Immature natural killer cell (primary cell): Measurements from ENCODE around the gene PRIMPOL. TPM values are rescaled to one million over a fixed set of nuclear protein-coding genes. Genes with fewer than 3 reads are reported as not detected.

Experiments used
- DNase-seq, 3 donors: peaks; one replicate each; pipeline ENCODE4 v3.0.0; 2022; ENCODE audit warnings: mixed read lengths in 1 of 3
- H3K27ac Mint-ChIP-seq, 6 donors: one replicate each; pipeline ENCODE4 v1.8.0; 2020; ENCODE audit warnings: mixed read lengths in 6 of 6, mild to moderate bottlenecking in 5 of 6, inconsistent platforms in 4 of 6, moderate library complexity in 3 of 6
- H3K27me3 Mint-ChIP-seq, 3 donors: one replicate each; pipeline ENCODE4 v1.8.0; 2020 to 2021; ENCODE audit warnings: low read depth in 3 of 3, mild to moderate bottlenecking in 3 of 3, mixed read lengths in 3 of 3, moderate library complexity in 3 of 3, inconsistent platforms in 1 of 3
- H3K36me3 Mint-ChIP-seq, 3 donors: one replicate each; pipeline ENCODE4 v1.8.0; 2020; ENCODE audit warnings: mixed read lengths in 3 of 3, inconsistent platforms in 2 of 3, mild to moderate bottlenecking in 2 of 3
- H3K4me1 Mint-ChIP-seq, 2 donors: one replicate each; pipeline ENCODE4 v1.8.0; 2020; ENCODE audit warnings: inconsistent platforms in 2 of 2, mild to moderate bottlenecking in 2 of 2, mixed read lengths in 2 of 2, moderate library complexity in 1 of 2
- H3K4me3 Mint-ChIP-seq, 5 donors: one replicate each; pipeline ENCODE4 v1.8.0; 2020; ENCODE audit warnings: mild to moderate bottlenecking in 5 of 5, mixed read lengths in 5 of 5, inconsistent platforms in 3 of 5, moderate library complexity in 3 of 5
- H3K9me3 Mint-ChIP-seq, 6 donors: one replicate each; pipeline ENCODE4 v1.8.0; 2020; ENCODE audit warnings: mild to moderate bottlenecking in 6 of 6, mixed read lengths in 6 of 6, inconsistent platforms in 4 of 6, moderate library complexity in 3 of 6
- polyA plus RNA-seq, 3 donors: library from polyadenylated mRNA; unstranded; fragments of 300-500 nt; fragmentation: Illumina TruSeq; gene quantifications; one replicate each; pipeline ENCODE4 v1.2.3, GENCODE V29; 2021

PRIMPOL gene
- polyA plus RNA-seq, 3 donors from 2014 or later = 16.9 to 37.8 (median 21.0) TPM

- Mint-ChIP-seq H3K9me3 (no peaks in the 10 kb centered on the region), H3K27me3 (peaks cover 0 to 4% (median 0%) of the 10 kb centered on the region in 3 donors)
- DNase-seq = no peak
Measured at GRCh38 chr4:184662236-184662635, 12.7 kb downstream of the PRIMPOL start.

GRCh38 chr4:184664445-184665210, 15.1 kb downstream of the PRIMPOL start:
- no peak for DNase-seq
- H3K9me3 Mint-ChIP-seq = no peaks in the 10 kb centered on the region
- peaks cover 0 to 2% (median 2%) of the 10 kb centered on the region in 3 donors for H3K27me3 Mint-ChIP-seq
- H3K4me1 Mint-ChIP-seq = peaks cover 31 to 33% of the 10 kb centered on the region in 2 donors
- H3K4me3 Mint-ChIP-seq = no peak overlapping the region
- peaks cover 15 to 25% (median 16%) of the 10 kb centered on the region in 3 donors for H3K36me3 Mint-ChIP-seq
- H3K27ac Mint-ChIP-seq = peak overlapping the region in 4 of 6 donors; percentile 26 to 74 (median 54)

More at GRCh38 chr4:184662236-184662635, 12.7 kb downstream of the PRIMPOL start:
- Mint-ChIP-seq H3K4me3 (no peak overlapping the region), H3K4me1 (peaks cover 8 to 9% of the 10 kb centered on the region in 2 donors), H3K27ac (no peak overlapping the region), H3K36me3 (peaks cover 9 to 26% (median 9%) of the 10 kb centered on the region in 3 donors)

- DNase-seq = no peak
- peaks cover 13 to 25% (median 15%) of the 10 kb centered on the region in 3 donors for H3K36me3 Mint-ChIP-seq
- peaks cover 40% of the 10 kb centered on the region in 2 donors for H3K4me1 Mint-ChIP-seq
- peak overlapping the region in 2 of 5 donors; percentile 9 to 14 for H3K4me3 Mint-ChIP-seq
- no peaks in the 10 kb centered on the region for H3K9me3 Mint-ChIP-seq
- H3K27me3 Mint-ChIP-seq = peaks cover 0 to 2% (median 0%) of the 10 kb centered on the region in 3 donors
- peak overlapping the region; percentile 27 to 98 (median 84) for H3K27ac Mint-ChIP-seq
Measured at GRCh38 chr4:184666670-184667069, 17.1 kb downstream of the PRIMPOL start.

GRCh38 chr4:184668096-184668495, 18.6 kb downstream of the PRIMPOL start:
- Mint-ChIP-seq H3K4me1 (peaks cover 40% of the 10 kb centered on the region in 2 donors), H3K36me3 (peaks cover 17 to 33% (median 20%) of the 10 kb centered on the region in 3 donors), H3K9me3 (no peaks in the 10 kb centered on the region), H3K27me3 (peaks cover 0 to 2% (median 0%) of the 10 kb centered on the region in 3 donors), H3K4me3 (peak overlapping the region in 4 of 5 donors; percentile 43 to 82 (median 68)), H3K27ac (peak overlapping the region; percentile 66 to 98 (median 96))
- no peak for DNase-seq

GRCh38 chr4:184668511-184669114, 19.1 kb downstream of the PRIMPOL start:
- Mint-ChIP-seq H3K4me1 (peaks cover 40% of the 10 kb centered on the region in 2 donors), H3K4me3 (peak overlapping the region in 4 of 5 donors; percentile 52 to 82 (median 74)), H3K27me3 (peaks cover 0 to 2% (median under 1%) of the 10 kb centered on the region in 3 donors), H3K27ac (peak overlapping the region; percentile 66 to 98 (median 96)), H3K36me3 (peaks cover 17 to 33% (median 20%) of the 10 kb centered on the region in 3 donors), H3K9me3 (no peaks in the 10 kb centered on the region)
- peak; percentile 68 to 74 (median 68) for DNase-seq

GRCh38 chr4:184669251-184669650, 19.7 kb downstream of the PRIMPOL start:
- Mint-ChIP-seq H3K4me3 (peak overlapping the region in 4 of 5 donors; percentile 52 to 78 (median 68)), H3K9me3 (no peaks in the 10 kb centered on the region), H3K36me3 (peaks cover 18 to 39% (median 20%) of the 10 kb centered on the region in 3 donors)

GRCh38 chr4:184671101-184671500, 21.6 kb downstream of the PRIMPOL start:
- no peak for DNase-seq
- H3K4me1 Mint-ChIP-seq = peaks cover 40% of the 10 kb centered on the region in 2 donors
- H3K36me3 Mint-ChIP-seq = peaks cover 17 to 40% (median 21%) of the 10 kb centered on the region in 3 donors
- no peak overlapping the region for H3K4me3 Mint-ChIP-seq
- H3K27me3 Mint-ChIP-seq = peaks cover 0 to 3% (median 2%) of the 10 kb centered on the region in 3 donors
- no peaks in the 10 kb centered on the region for H3K9me3 Mint-ChIP-seq
- peak overlapping the region in 3 of 6 donors; percentile 33 to 93 (median 84) for H3K27ac Mint-ChIP-seq

More at GRCh38 chr4:184669251-184669650, 19.7 kb downstream of the PRIMPOL start:
- Mint-ChIP-seq H3K4me1 (peaks cover 40% of the 10 kb centered on the region in 2 donors), H3K27me3 (peaks cover 0 to 3% (median 2%) of the 10 kb centered on the region in 3 donors), H3K27ac (peak overlapping the region; percentile 2 to 98 (median 94))
- DNase-seq = no peak

- Mint-ChIP-seq H3K9me3 (no peaks in the 10 kb centered on the region), H3K27me3 (peaks cover 0 to 3% (median 2%) of the 10 kb centered on the region in 3 donors), H3K4me1 (peaks cover 25 to 28% of the 10 kb centered on the region in 2 donors), H3K4me3 (no peak overlapping the region), H3K27ac (peak overlapping the region in 1 of 6 donors; percentile 18), H3K36me3 (peaks cover 16 to 39% (median 24%) of the 10 kb centered on the region in 3 donors)
- DNase-seq = no peak
Measured at GRCh38 chr4:184672741-184673140, 23.2 kb downstream of the PRIMPOL start.

- Mint-ChIP-seq H3K27me3 (peaks cover 0 to 3% (median 0%) of the 10 kb centered on the region in 3 donors), H3K9me3 (no peaks in the 10 kb centered on the region), H3K27ac (peak overlapping the region in 1 of 6 donors; percentile 69), H3K4me1 (peaks cover 13 to 15% of the 10 kb centered on the region in 2 donors), H3K4me3 (no peak overlapping the region), H3K36me3 (peaks cover 7 to 31% (median 16%) of the 10 kb centered on the region in 3 donors)
- DNase-seq = no peak
Measured at GRCh38 chr4:184674011-184674410, 24.5 kb downstream of the PRIMPOL start.

- Mint-ChIP-seq H3K4me3 (no peak overlapping the region), H3K27ac (peak overlapping the region in 3 of 6 donors; percentile 30 to 61 (median 60)), H3K9me3 (no peaks in the 10 kb centered on the region), H3K4me1 (peaks cover 3 to 5% of the 10 kb centered on the region in 2 donors), H3K36me3 (peaks cover 7 to 31% (median 12%) of the 10 kb centered on the region in 3 donors), H3K27me3 (peaks cover 0 to 3% (median 0%) of the 10 kb centered on the region in 3 donors)
- DNase-seq = no peak
Measured at GRCh38 chr4:184675018-184675417, 25.5 kb downstream of the PRIMPOL start.

GRCh38 chr4:184675821-184676492, 26.4 kb downstream of the PRIMPOL start:
- no peaks in the 10 kb centered on the region for H3K4me1 Mint-ChIP-seq
- H3K36me3 Mint-ChIP-seq = peaks cover 7 to 31% (median 12%) of the 10 kb centered on the region in 3 donors
- DNase-seq = no peak
- no peaks in the 10 kb centered on the region for H3K9me3 Mint-ChIP-seq
- H3K4me3 Mint-ChIP-seq = no peak overlapping the region
- peaks cover 0 to 3% (median 0%) of the 10 kb centered on the region in 3 donors for H3K27me3 Mint-ChIP-seq
- H3K27ac Mint-ChIP-seq = peak overlapping the region in 1 of 6 donors; percentile 57

- Mint-ChIP-seq H3K27me3 (no peaks in the 10 kb centered on the region), H3K4me3 (no peak overlapping the region), H3K4me1 (peaks cover 11 to 15% of the 10 kb centered on the region in 2 donors), H3K9me3 (no peaks in the 10 kb centered on the region), H3K27ac (no peak overlapping the region), H3K36me3 (peaks cover 0 to 9% (median 4%) of the 10 kb centered on the region in 3 donors)
- no peak for DNase-seq
Measured at GRCh38 chr4:184680698-184681097, 31.2 kb downstream of the PRIMPOL start.

GRCh38 chr4:184681916-184682315, 32.4 kb downstream of the PRIMPOL start:
- H3K4me1 Mint-ChIP-seq = peaks cover 11 to 15% of the 10 kb centered on the region in 2 donors
- H3K27me3 Mint-ChIP-seq = no peaks in the 10 kb centered on the region
- H3K9me3 Mint-ChIP-seq = no peaks in the 10 kb centered on the region
- peaks cover 0 to 17% (median 11%) of the 10 kb centered on the region in 3 donors for H3K36me3 Mint-ChIP-seq
- no peak overlapping the region for H3K27ac Mint-ChIP-seq
- no peak for DNase-seq
- no peak overlapping the region for H3K4me3 Mint-ChIP-seq
